GM12878 (cell line): ENCODE measurements around the gene APPBP2. TPM values are rescaled to one million over a fixed set of nuclear protein-coding genes. Genes with fewer than 3 reads are reported as not detected.

Experiments used
- ATAC-seq: fragments of 200-7000 bp; cut with Tn5 transposase; 3 replicates; pipeline ENCODE4 v1.9.1; 2020; ENCODE audit warnings: mild to moderate bottlenecking, moderate library complexity
- BruUV-seq: library from RNA; stranded (reverse); fragments of 400-500 nt; replicated peaks from 2 replicates; lab custom pipeline; 2021; lab: Mats Ljungman, UMichigan
- CTCF ChIA-PET: fragments of 300-600 bp; sonication (Branson Sonifier 250); formaldehyde crosslinking; extraction: SDS; loops from one replicate; lab custom pipeline; 2021; ENCODE audit warnings: inconsistent platforms; lab: Yijun Ruan, JAX
- POLR2A ChIA-PET: fragments of 350-600 bp; formaldehyde crosslinking; extraction: SDS; loops from one replicate; lab custom pipeline; 2021; ENCODE audit warnings: inconsistent platforms; lab: Charles Lee
- RAD21 ChIA-PET: fragments of 300-600 bp; sonication (Branson Sonifier 250); formaldehyde crosslinking; loops from one replicate; lab custom pipeline; 2023; ENCODE audit warnings: antibody characterized with exemption; ENCODE audit not compliant: unreplicated experiment; lab: Charles Lee
- SMC1A ChIA-PET: fragments of 300-600 bp; sonication (Branson Sonifier 250); formaldehyde crosslinking; loops from one replicate; lab custom pipeline; 2023; ENCODE audit not compliant: unreplicated experiment, uncharacterized antibody; lab: Charles Lee
- DNase-seq: peaks from one replicate; pipeline ENCODE4 v3.0.0-alpha.2; 2011; ENCODE audit warnings: low read depth, low spot score
- FAIRE-seq: peaks from 3 replicates; lab custom pipeline; 2011; peaks lifted over from hg19 to GRCh38; lab: Jason Lieb, UNC
- H2AFZ ChIP-seq: 2 replicates; pipeline ENCODE4 v1.6.0; 2011; ENCODE audit warnings: low read depth, low read length, control low read depth; ENCODE audit not compliant: control insufficient read depth
- H3K27ac ChIP-seq: 2 replicates; pipeline ENCODE4 v1.5.1; 2011; ENCODE audit warnings: control low read depth; ENCODE audit not compliant: control insufficient read depth, insufficient read depth
- H3K27me3 ChIP-seq, 2 experiments: replicated peaks in 1 of 2; 2 replicates each; pipeline versions ENCODE4 v1.6.0 to v1.6.1; 2011; ENCODE audit warnings: low read length in 1 of 2; ENCODE audit not compliant: control insufficient read depth in 2 of 2, insufficient read depth in 2 of 2
- H3K36me3 ChIP-seq, 2 experiments: 2 replicates each; pipeline ENCODE4 v1.5.1; 2011; ENCODE audit warnings: low read length in 1 of 2; ENCODE audit not compliant: control insufficient read depth in 2 of 2, insufficient read depth in 2 of 2
- H3K4me1 ChIP-seq: 2 replicates; pipeline ENCODE4 v1.6.1; 2011; ENCODE audit warnings: mild to moderate bottlenecking, low read length, moderate library complexity, mixed read lengths; ENCODE audit not compliant: control insufficient read depth, insufficient read depth
- H3K4me2 ChIP-seq: 2 replicates; pipeline ENCODE4 v1.6.0; 2011; ENCODE audit warnings: control low read depth; ENCODE audit not compliant: control insufficient read depth, insufficient read depth
- H3K4me3 ChIP-seq: fragments of 200-600 bp; sonication (generic); 2 replicates; pipeline ENCODE4 v1.5.1; 2016
- H3K79me2 ChIP-seq: 2 replicates; pipeline ENCODE4 v1.6.0; 2011; ENCODE audit warnings: low read length; ENCODE audit not compliant: control insufficient read depth, insufficient read depth
- H3K9ac ChIP-seq: 2 replicates; pipeline ENCODE4 v1.8.0; 2011; ENCODE audit warnings: low read length, control low read depth, mixed read lengths; ENCODE audit not compliant: control insufficient read depth, insufficient read depth
- H3K9me3 ChIP-seq: replicated peaks from 3 replicates; pipeline ENCODE4 v1.5.1; 2011; ENCODE audit warnings: mild to moderate bottlenecking, low read length; ENCODE audit not compliant: control insufficient read depth, insufficient read depth
- H4K20me1 ChIP-seq: 2 replicates; pipeline ENCODE4 v1.6.0; 2011; ENCODE audit not compliant: control insufficient read depth, insufficient read depth
- ATF7 ChIP-seq: fragments of 450-650 bp; IDR thresholded peaks from 2 replicates; pipeline ENCODE4 v1.6.1; 2016; ENCODE audit warnings: low read depth, mild to moderate bottlenecking
- BCL11A ChIP-seq: IDR thresholded peaks from 2 replicates; pipeline ENCODE4 v1.6.1; 2011; ENCODE audit warnings: low read depth, low read length
- BHLHE40 ChIP-seq, 2 experiments: fragments of 450-650 bp in 1 of 2; IDR thresholded peaks; 2 replicates each; pipeline ENCODE4 v1.6.1; 2011 to 2017; ENCODE audit warnings: low read depth in 2 of 2, borderline replicate concordance in 1 of 2, improper control_type of control experiment in 1 of 2, low read length in 1 of 2, mild to moderate bottlenecking in 1 of 2
- CREM ChIP-seq: IDR thresholded peaks from 2 replicates; pipeline ENCODE4 v1.6.1; 2014; ENCODE audit warnings: antibody characterized with exemption, low read depth
- ETV6 ChIP-seq, 2 experiments: fragments of 450-650 bp in 1 of 2; IDR thresholded peaks in 1 of 2; conservative IDR thresholded peaks in 1 of 2; 2 replicates each; pipeline ENCODE4 v1.6.1; 2014; ENCODE audit warnings: antibody characterized with exemption in 1 of 2, borderline replicate concordance in 1 of 2, low read depth in 1 of 2, mild to moderate bottlenecking in 1 of 2, moderate library complexity in 1 of 2
- IKZF2 ChIP-seq, 2 experiments: fragments of 450-650 bp; IDR thresholded peaks; 2 replicates each; pipeline ENCODE4 v1.6.1; 2017; ENCODE audit warnings: mild to moderate bottlenecking in 2 of 2, moderate library complexity in 2 of 2
- IRF4 ChIP-seq: IDR thresholded peaks from 2 replicates; pipeline ENCODE4 v1.6.1; 2011; ENCODE audit warnings: low read depth, low read length
- JUNB ChIP-seq: IDR thresholded peaks from 2 replicates; pipeline ENCODE4 v1.6.1; 2016; ENCODE audit warnings: antibody characterized with exemption, mild to moderate bottlenecking
- JUND ChIP-seq: IDR thresholded peaks from 2 replicates; pipeline ENCODE4 v1.6.1; 2012; ENCODE audit warnings: low read depth, mild to moderate bottlenecking, low read length, improper control_type of control experiment, moderate library complexity
- MTA2 ChIP-seq: fragments of 450-650 bp; IDR thresholded peaks from 2 replicates; pipeline ENCODE4 v1.6.1; 2016; ENCODE audit warnings: low read depth, mild to moderate bottlenecking, moderate library complexity
- MTA3 ChIP-seq: IDR thresholded peaks from 2 replicates; pipeline ENCODE4 v1.6.1; 2012; ENCODE audit warnings: low read length, inconsistent platforms, borderline replicate concordance
- NFIC ChIP-seq: IDR thresholded peaks from 2 replicates; pipeline ENCODE4 v1.6.1; 2012; ENCODE audit warnings: low read depth, mild to moderate bottlenecking, inconsistent platforms, low read length, moderate library complexity
- NFYB ChIP-seq: IDR thresholded peaks from 2 replicates; pipeline ENCODE4 v1.6.1; 2011; ENCODE audit warnings: low read depth, mild to moderate bottlenecking, low read length, improper control_type of control experiment, moderate library complexity; ENCODE audit not compliant: insufficient read depth
- PKNOX1 ChIP-seq: fragments of 450-650 bp; IDR thresholded peaks from 2 replicates; pipeline ENCODE4 v1.6.1; 2016; ENCODE audit warnings: mild to moderate bottlenecking
- RELA ChIP-seq: fragments of 450-650 bp; IDR thresholded peaks from 2 replicates; pipeline ENCODE4 v1.8.0; 2014; ENCODE audit warnings: borderline replicate concordance; ENCODE audit not compliant: partially characterized antibody
- RELB ChIP-seq: fragments of 450-650 bp; IDR thresholded peaks from 2 replicates; pipeline ENCODE4 v1.6.1; 2017; ENCODE audit warnings: low read depth, mild to moderate bottlenecking, moderate library complexity
- SMAD1 ChIP-seq: fragments of 450-650 bp; IDR thresholded peaks from 2 replicates; pipeline ENCODE4 v1.6.1; 2018; ENCODE audit warnings: mild to moderate bottlenecking, low read depth; ENCODE audit not compliant: partially characterized antibody
- SPI1 ChIP-seq: IDR thresholded peaks from 2 replicates; pipeline ENCODE4 v1.6.1; 2011; ENCODE audit warnings: low read depth, mild to moderate bottlenecking, low read length, moderate library complexity, borderline replicate concordance; ENCODE audit not compliant: insufficient read depth
- ZNF217 ChIP-seq: fragments of 450-650 bp; IDR thresholded peaks from 2 replicates; pipeline ENCODE4 v1.6.1; 2017; ENCODE audit warnings: antibody characterized with exemption, mild to moderate bottlenecking
- ZNF384 ChIP-seq: IDR thresholded peaks from 2 replicates; pipeline ENCODE4 v1.6.1; 2012; ENCODE audit warnings: low read depth, mild to moderate bottlenecking, low read length, improper control_type of control experiment, borderline replicate concordance
- ZNF622 ChIP-seq: fragments of 450-650 bp; IDR thresholded peaks from 2 replicates; pipeline ENCODE4 v1.6.1; 2017; ENCODE audit warnings: mild to moderate bottlenecking, inconsistent platforms
- WGBS: methylation state at CpG from one replicate; pipeline ENCODE4 v1.1.6; 2016; ENCODE audit warnings: low lambda C conversion rate; ENCODE audit not compliant: insufficient replicate concordance, insufficient coverage; ENCODE audit errors: missing lambda C conversion rate; 5-methylcytosine and 5-hydroxymethylcytosine counted together
- in situ Hi-C: fragments of 300-500 bp; cut with MboI; formaldehyde crosslinking; loops from 9 replicates; pipeline ENCODE4 v1.14.3; 2018; ENCODE audit warnings: mixed read lengths
- intact Hi-C: fragments of 100-400 bp; cut with micrococcal nuclease; formaldehyde crosslinking; loops from one replicate; pipeline ENCODE4 v1.14.2; 2022; ENCODE audit not compliant: unreplicated experiment
- polyA plus RNA-seq, 11 experiments: library from polyadenylated mRNA; depleted of rRNA in 4 of 11; unstranded in 6 of 11; stranded (reverse) in 5 of 11; fragments of >200 nt; fragmentation: Nextera tagmentation in 4 of 11; fragmentation: Illumina TruSeq in 1 of 11; extraction: Ambion mirVana in 4 of 11; extraction: Trizol in 1 of 11; gene quantifications; 1 replicate in 1 of 11; 2 replicates in 10 of 11; pipeline versions ENCODE4 v1.2.1 to v1.2.3, GENCODE V29; 2011 to 2016; ENCODE audit warnings: inconsistent platforms in 2 of 11, missing spikeins in 2 of 11, low read depth in 1 of 11
- total RNA-seq, 4 experiments: library from RNA; depleted of rRNA in 3 of 4; stranded (reverse); fragments of >200 nt in 3 of 4; fragmentation: Illumina TruSeq in 1 of 4; extraction: Trizol in 1 of 4; gene quantifications; 2 replicates each; pipeline versions ENCODE4 v1.2.1 to v1.2.3, GENCODE V29; 2013 to 2021

The APPBP2 gene
- total and polyA plus RNA-seq, 10 of the 15 experiments (the other 5 are each of a cell fraction or from before 2014, with no cell fraction given) = 4.3 to 30.8 (median 13.1) TPM

- TF ChIP-seq SPI1 (no peak), RELA (no peak), ZNF217 (no peak), MTA3 (no peak), BCL11A (no peak), ZNF622 (no peak)
- TF ChIP-seq, all 136 proteins: peak for 0
These were observed 129.6 kb downstream of the APPBP2 start (continued) for GRCh38 chr17:60396412-60396811.

GRCh38 chr17:60395508-60396065, 130.5 kb downstream of the APPBP2 start:
- ChIA-PET CTCF (interaction anchor here (0.9 to 1.9 kb wide), 2 partner anchors 25 to 164 kb away, joined by 5 read pairs; no protein-coding TSS in a partner anchor), RAD21 (interaction anchor here (0.5 to 4.6 kb wide), 2 partner anchors 8 to 163 kb away, joined by 3 to 23 read pairs; no protein-coding TSS in a partner anchor), SMC1A (interaction anchor here (1.0 to 2.1 kb wide), 4 partner anchors 9 to 304 kb away, joined by 3 to 6 read pairs (median 4); no protein-coding TSS in a partner anchor), POLR2A (interaction anchor here (0.6 to 1.5 kb wide), 5 partner anchors 10 to 446 kb away, joined by 3 to 10 read pairs (median 5); no protein-coding TSS in a partner anchor)
- FAIRE-seq (no peak), DNase-seq (no peak), ATAC-seq (peak; percentile 2; the same call in 1 of the 3 replicates)
- in situ Hi-C loops (no loop called here), intact Hi-C loops (no loop called here)
- peaks cover 7% of the 10 kb centered on the region for H3K4me1 ChIP-seq
- no peaks in the 10 kb centered on the region for H3K9me3 ChIP-seq
- 83% methylated on average over 4 of the region's 4 CpGs for WGBS
- no peaks in the 10 kb centered on the region for H3K27me3 ChIP-seq
- no peak overlapping the region for H3K4me3 ChIP-seq
- H3K36me3 ChIP-seq = no peaks in the 10 kb centered on the region
- H3K4me2 ChIP-seq = no peak overlapping the region
- BruUV-seq = no TSS peak
- H4K20me1 ChIP-seq = no peaks in the 10 kb centered on the region
- H2AFZ ChIP-seq = no peak overlapping the region
- H3K9ac ChIP-seq = no peak overlapping the region
- no peak overlapping the region for H3K27ac ChIP-seq
- H3K79me2 ChIP-seq = peaks cover 12% of the 10 kb centered on the region
- TF ChIP-seq NFIC (peak; percentile 65; the same call in 1 of the 2 replicates), BHLHE40 (IDR thresholded peaks at IDR 0.05; ENCODE audit: borderline replicate concordance in 1 of 2, low read depth in 2 of 2, low read length in 1 of 2) (peak in 1 of 2 experiments; percentile 65; a peak in 2 of 4 replicates), NFYB (no peak), JUND (0 out of 2 replicates have a peak, but pooled peaks have one; percentile 11), CREM (0 out of 2 replicates have a peak, but pooled peaks have one; percentile 35), RELB (peak; percentile 55; the same call in 1 of the 2 replicates), SMAD1 (no peak), BCL11A (0 out of 2 replicates have a peak, but pooled peaks have one; percentile 36), IRF4 (peak; percentile 62; the same call in 1 of the 2 replicates), IKZF2 (IDR thresholded peaks at IDR 0.05) (peak; percentile 36 to 53; a peak in 1 of 4 replicates), PKNOX1 (peak; percentile 49), JUNB (peak; percentile 88), MTA2 (peak; percentile 49; the same call in 1 of the 2 replicates), ETV6 (conservative IDR thresholded peaks at IDR 0.05 in 1 of 2, IDR thresholded peaks at IDR 0.05 in 1 of 2; ENCODE audit: borderline replicate concordance in 1 of 2, low read depth in 1 of 2) (peak in 1 of 2 experiments; percentile 70; a peak in 3 of 4 replicates), ZNF384 (0 out of 2 replicates have a peak, but pooled peaks have one; percentile 21), ATF7 (peak; percentile 82)
